T47D (cell line): ENCODE data around the gene APBA1.
A peak's percentile ranks its signal among the peaks of the same experiment; 100 is the strongest.

ENCODE experiments used
- DNase-seq, 2 experiments: peaks; one replicate each; pipeline versions ENCODE4 v3.0.0 to v3.0.0-alpha.2; 2011 to 2012; ENCODE audit warnings: low read depth in 1 of 2, low spot score in 1 of 2
- JUND ChIP-seq: IDR thresholded peaks from 2 replicates; pipeline ENCODE4 v1.6.1; 2012; ENCODE audit warnings: low read depth
- in situ Hi-C: cut with HindIII; loops from 2 replicates; pipeline ENCODE4 v1.10.0; 2016; ENCODE audit warnings: low sequenced_read_pairs, low pct_unique_long_range_greater_than_20kb

The APBA1 gene

DNA sequence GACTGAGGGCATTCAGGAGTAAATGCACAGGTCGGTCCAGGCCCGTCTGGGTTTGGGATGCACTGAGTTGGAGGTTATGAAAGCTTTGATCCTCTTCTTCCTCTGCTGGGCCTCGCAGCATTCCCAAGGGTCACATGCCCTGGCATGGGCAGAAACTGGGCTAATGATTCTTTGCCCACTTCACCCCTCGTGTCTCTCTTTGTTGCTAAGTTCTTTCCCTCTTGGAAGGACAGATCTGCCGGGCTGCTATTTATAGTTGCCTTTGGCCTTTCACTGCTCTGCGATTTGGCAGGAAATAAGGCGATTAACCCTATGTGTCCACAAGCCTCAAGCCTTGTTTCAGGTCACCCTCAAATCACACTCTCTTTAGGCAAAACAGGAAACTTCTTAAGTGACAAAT lies 280.2 kb downstream of the APBA1 start:
- in situ Hi-C loops = no loop called here
- no peak for TF ChIP-seq JUND
- no peak for DNase-seq

DNA sequence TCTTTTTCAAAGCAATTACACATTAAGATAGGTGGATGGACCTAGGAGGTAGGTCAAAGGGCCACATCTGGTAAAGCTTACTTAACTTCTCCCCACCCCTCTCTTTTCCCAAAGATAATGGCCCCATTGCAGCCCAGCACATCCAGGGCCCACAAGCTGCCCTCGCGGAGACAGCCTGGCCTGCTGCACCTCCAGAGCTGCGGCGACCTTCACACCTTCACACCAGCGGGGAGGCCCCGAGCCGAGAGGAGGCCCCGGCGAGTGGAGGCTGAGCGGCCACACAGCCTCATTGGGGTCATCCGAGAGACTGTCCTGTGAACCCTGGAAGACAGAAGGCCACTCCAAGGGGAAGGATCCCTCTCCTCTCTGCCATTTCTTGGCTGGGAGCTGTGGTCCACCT lies 280.7 kb downstream of the APBA1 start:
- TF ChIP-seq JUND = no peak
- no peak for DNase-seq

DNA sequence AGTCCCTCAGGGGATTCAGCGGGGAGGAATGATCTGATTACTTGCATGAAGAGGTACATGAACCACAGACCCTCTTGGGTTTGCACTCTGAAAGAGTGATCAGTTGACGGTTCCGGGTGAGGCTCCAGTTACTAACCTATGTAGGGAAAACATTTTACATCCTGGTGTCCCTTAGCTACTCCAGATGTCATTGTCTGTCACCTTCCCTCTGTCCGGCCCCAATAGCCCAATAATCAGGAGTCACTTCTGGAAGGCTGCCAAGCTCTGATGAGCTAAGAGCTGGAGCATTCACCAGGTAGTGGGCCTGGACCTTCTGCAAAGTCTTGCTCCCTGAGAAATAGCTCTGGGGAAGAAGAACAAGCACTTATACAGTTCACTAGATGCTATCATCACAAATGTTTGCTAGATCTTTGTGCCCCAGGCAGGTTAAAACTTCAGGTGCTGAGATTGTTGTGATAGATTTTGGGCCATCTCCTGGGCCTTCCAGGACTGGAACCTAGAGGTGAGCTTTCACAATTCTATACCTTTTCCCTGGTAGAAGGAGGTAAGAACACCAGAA lies 282.7 kb downstream of the APBA1 start:
- no peak for TF ChIP-seq JUND
- DNase-seq = peak; percentile 12 to 68
- in situ Hi-C loops = no loop called here

More for the DNA sequence above, 280.7 kb downstream of the APBA1 start:
- in situ Hi-C loops = no loop called here

DNA sequence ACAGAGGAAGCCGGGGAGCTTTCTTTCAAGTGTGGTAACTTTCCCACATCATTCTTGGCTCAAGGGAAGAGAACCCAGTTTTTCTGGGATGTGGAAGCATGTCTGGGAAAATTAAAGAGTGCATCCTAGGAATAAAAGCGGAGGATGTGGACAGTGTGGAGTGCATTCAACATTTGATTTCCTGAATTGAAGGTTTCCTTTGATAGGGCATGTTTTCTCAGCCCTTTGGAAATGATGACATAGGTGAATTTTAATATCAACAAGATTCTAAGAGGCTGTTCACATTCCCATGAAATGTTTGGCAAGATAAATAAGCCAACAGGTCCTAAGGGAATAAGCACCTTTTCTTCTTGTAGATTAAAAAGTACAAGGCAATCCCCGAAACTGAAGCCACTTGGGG lies 283.6 kb downstream of the APBA1 start:
- no peak for DNase-seq
- in situ Hi-C loops = no loop called here
- no peak for TF ChIP-seq JUND

DNA sequence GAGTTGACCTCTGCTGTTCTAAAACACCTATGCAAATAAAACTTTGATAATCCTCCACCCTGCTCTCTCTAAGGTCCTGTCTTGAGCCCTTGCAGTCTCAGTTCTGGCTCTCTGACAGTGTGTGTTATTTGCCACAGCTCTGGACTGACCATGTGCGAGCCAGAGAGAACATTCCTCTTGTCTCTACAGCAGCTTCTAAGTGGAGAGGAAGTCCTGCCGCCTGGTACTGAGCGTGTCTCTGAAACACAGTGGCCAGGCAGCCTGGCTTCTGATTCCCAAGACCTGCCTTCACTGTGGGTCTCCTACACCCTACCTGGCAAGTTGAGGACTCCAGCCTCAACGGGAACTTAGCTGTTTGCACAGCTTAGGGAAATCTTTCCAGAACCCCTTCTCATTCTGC lies 285.5 kb downstream of the APBA1 start:
- DNase-seq = no peak
- in situ Hi-C loops = no loop called here
- no peak for TF ChIP-seq JUND

DNA sequence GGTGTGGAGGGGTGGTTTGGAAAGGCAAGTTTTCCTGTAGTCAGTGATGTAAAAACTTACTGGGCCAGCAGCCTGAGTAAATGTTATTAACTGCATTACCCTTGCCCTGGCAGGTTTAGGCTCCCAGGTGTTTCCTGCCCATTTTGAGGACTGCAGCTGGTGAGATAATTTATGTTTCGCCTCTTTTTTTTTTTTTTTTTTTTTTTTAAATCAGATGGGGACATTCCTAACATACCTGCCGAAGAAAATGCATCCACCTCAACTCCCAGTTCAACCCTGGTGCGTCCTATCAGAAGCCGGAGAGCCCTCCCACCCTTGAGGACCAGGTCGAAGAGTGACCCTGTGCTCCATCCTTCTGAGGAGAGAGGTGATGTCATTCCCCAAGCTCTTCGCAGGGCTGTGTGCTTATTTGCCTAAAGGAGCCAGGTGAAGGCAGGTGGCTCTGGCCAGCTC lies 286.6 kb downstream of the APBA1 start:
- in situ Hi-C loops = no loop called here
- TF ChIP-seq JUND = no peak
- peak in 1 of 2 experiments; percentile 12 for DNase-seq

DNA sequence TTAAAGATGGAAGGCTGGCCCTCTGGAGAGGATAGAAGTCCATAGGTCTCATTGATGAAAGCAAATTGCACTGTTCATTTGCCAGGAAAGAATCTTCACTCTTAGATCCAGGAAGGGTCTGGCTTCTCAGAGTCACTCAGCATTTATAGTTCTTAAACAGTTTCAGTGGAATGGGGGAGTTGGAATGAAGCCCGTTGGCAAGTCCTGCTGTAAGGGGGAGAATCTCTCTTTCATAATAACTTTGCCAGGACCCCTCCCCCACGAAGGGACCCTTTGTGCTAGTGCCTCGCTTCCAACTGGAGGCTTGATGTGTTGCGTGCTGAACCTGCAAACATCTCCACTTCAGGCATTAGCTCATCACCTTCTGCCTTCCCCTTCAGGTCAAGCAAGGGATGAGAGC lies 290.0 kb downstream of the APBA1 start:
- TF ChIP-seq JUND = no peak
- DNase-seq = no peak
- in situ Hi-C loops = no loop called here

DNA sequence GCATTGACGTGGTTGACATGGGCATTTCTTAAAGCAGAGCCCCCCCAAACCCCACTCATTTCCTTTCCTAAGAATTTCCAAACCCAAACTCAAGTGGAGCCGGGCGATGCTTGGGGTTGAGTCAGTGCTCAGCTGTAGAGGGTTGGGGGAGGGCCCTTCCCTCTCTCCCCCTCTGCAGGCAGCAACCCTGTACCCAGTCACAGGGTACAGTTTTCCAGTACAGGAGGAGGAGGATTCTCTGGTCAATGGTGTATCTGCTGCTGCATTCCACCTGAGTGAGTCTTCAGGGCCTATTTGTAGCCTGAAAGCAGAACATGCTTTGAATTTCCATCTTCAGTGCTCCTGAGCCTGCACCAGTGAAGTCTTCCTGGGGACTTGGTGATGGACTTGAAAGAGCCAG lies 291.4 kb downstream of the APBA1 start:
- DNase-seq = no peak
- no peak for TF ChIP-seq JUND
- in situ Hi-C loops = no loop called here

DNA sequence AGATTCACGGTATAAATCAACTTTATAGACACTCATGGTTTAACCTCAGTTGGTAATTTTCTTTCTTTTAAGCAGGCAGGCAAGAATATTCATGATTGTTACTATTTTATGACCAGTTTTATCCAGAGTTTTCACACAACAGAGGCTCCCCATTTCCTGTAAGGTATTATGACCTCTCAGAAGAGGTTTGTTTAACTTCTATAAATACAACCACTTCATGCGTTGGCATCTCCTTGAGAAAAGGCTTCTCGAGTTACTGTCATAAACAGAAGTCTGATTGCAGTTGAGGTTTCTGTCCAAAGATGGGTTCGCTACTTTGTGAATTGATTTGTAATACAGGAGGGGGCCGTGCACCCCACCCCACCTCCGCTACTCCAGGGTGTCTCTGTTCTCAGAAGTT lies 291.9 kb downstream of the APBA1 start:
- in situ Hi-C loops = no loop called here
- no peak for DNase-seq
- no peak for TF ChIP-seq JUND

DNA sequence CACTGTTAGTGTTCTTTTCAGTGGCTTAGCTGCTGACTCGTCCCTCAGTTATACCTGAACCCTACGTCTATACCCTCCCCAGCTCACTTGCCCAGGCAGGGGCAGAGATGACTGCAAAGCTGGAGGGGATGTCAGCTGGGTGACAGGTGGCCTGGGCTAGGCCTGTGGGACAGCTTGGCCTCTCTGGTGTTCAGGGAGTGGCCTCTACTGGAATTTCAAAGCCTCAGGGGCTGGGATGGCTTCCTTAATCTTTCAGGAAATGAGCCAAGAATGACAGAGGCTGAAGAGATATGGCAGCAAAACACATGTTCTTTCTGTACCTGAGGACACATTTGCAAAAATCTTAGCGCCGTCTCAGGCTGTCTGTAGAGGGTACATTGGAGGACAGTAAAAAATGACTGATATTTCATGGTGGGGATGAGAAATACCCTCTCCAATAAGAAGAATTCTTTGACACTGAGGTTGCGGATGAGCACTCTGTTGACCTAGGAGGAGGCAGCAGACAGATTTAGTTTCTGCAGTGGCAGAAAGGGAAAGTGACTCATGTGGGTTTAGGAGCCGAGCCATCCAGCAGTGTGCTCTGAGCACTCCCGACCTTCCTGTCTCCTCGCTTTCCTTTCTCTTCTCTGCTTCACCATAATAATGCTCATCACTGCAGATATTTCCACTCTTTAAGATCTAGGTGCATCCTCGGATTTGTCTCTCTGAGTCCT lies 292.7 kb downstream of the APBA1 start:
- in situ Hi-C loops = no loop called here
- TF ChIP-seq JUND = no peak
- DNase-seq = no peak

DNA sequence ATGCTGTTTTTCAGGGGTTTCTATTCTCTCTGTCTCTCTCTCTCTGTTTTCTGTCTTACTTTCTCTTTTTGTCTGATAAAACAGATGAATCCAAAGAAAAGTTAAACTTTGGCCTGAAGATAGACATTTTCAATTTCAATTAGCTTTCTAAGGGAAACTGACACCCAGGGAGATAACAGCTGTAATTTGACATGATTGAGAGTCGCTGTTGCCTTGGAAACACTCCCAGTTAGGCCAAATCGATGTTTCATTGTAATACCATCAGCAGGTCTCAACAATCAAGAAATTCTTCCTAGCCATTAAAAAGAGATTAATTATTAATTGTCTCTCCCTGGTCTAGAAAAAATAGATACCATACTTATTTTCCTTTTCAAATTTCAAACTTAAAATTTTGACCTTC lies 294.2 kb downstream of the APBA1 start:
- in situ Hi-C loops = no loop called here
- TF ChIP-seq JUND = no peak
- DNase-seq = no peak
